Stimulated activated CD4-positive, alpha-beta T cell treated with anti-CD3 and anti-CD28 coated beads, TNF-alpha, amount 100 ng/mL, for 4 hours (primary cell): ENCODE data around the gene STAT3.
"Not testable (repeated sequence)": the region's sequence is repeated elsewhere in the genome, so short reads cannot be mapped to it uniquely, and the experiment has no call there.

Experiments used
- DNase-seq, 3 experiments: peaks; one replicate each; pipeline ENCODE4 v3.0.0-alpha.2; 2020; ENCODE audit warnings: low read depth in 3 of 3

STAT3 gene

GRCh38 chr17:42299913-42300312 is 88.3 kb downstream of the STAT3 start:
- not testable (repeated sequence) for DNase-seq

- not testable (repeated sequence) for DNase-seq
These were observed 88.9 kb downstream of the STAT3 start for GRCh38 chr17:42299361-42299760.

GRCh38 chr17:42297775-42298174 is 90.5 kb downstream of the STAT3 start:
- not testable (repeated sequence) for DNase-seq

GRCh38 chr17:42296012-42296411 is 92.2 kb downstream of the STAT3 start:
- DNase-seq: no peak

GRCh38 chr17:42294469-42295398 is 93.5 kb downstream of the STAT3 start:
- no peak for DNase-seq

GRCh38 chr17:42291129-42291528 is 97.1 kb downstream of the STAT3 start:
- DNase-seq: no peak

- DNase-seq: no peak
These were observed 97.7 kb downstream of the STAT3 start for GRCh38 chr17:42290577-42290976.

- DNase-seq: peak; percentile 54 to 78 (median 75)
These were observed 98.5 kb downstream of the STAT3 start for GRCh38 chr17:42289611-42290181.

GRCh38 chr17:42288803-42289610 is 99.2 kb downstream of the STAT3 start:
- peak; percentile 53 to 63 (median 60) for DNase-seq

GRCh38 chr17:42287977-42288802 is 100.1 kb downstream of the STAT3 start, which contains the start of gene STAT5A:
Gene STAT5A (plus strand): TSS chr17:42288498. CDS start chr17:42289412, 914 bp downstream.
- DNase-seq: peak; percentile 48 to 56 (median 54)

GRCh38 chr17:42287305-42287976 is 100.8 kb downstream of the STAT3 start:
- DNase-seq: peak in 2 of 3 experiments; percentile 24 to 35

GRCh38 chr17:42286411-42287221 is 101.6 kb downstream of the STAT3 start:
- DNase-seq: no peak

- no peak for DNase-seq
These were observed 102.7 kb downstream of the STAT3 start for GRCh38 chr17:42285346-42286050.

- DNase-seq: no peak
These were observed 103.7 kb downstream of the STAT3 start for GRCh38 chr17:42284566-42284965.

GRCh38 chr17:42284024-42284369 is 104.2 kb downstream of the STAT3 start:
- no peak for DNase-seq

GRCh38 chr17:42283241-42284023 is 104.8 kb downstream of the STAT3 start:
- no peak for DNase-seq

GRCh38 chr17:42282478-42283080 is 105.7 kb downstream of the STAT3 start:
- no peak for DNase-seq

GRCh38 chr17:42281571-42282096 is 106.6 kb downstream of the STAT3 start:
- DNase-seq: no peak
